A673 (cell line): ENCODE results near the gene MND1.
A peak's percentile ranks its signal among the peaks of the same experiment; 100 is the strongest.

Experiments used
- CTCF ChIP-seq: fragments of 300-800, 200-600 bp; sonication (generic); conservative IDR thresholded peaks from 2 replicates; pipeline ENCODE4 v1.5.1; 2017; ENCODE audit warnings: low read depth, mild to moderate bottlenecking, antibody characterized with exemption, low read length, moderate library complexity, mixed read lengths
- EZH2 ChIP-seq: fragments of 200-600 bp; sonication (generic); IDR thresholded peaks from 2 replicates; pipeline ENCODE4 v1.6.1; 2017; ENCODE audit warnings: borderline replicate concordance, low read depth, mild to moderate bottlenecking, mixed read lengths, antibody characterized with exemption, low read length; ENCODE audit not compliant: poor library complexity, severe bottlenecking

GRCh38 chr4:153344131-153345011 is at the start of gene MND1:
- TF ChIP-seq CTCF (peak; percentile 79), EZH2 (no peak)
